K562 (cell line): Measurements from ENCODE around the gene SH3RF1.

Source experiments
- CTCF ChIP-seq, 3 experiments: IDR thresholded peaks in 2 of 3; conservative IDR thresholded peaks in 1 of 3; 2 replicates each; pipeline ENCODE4 v1.5.1; 2011 to 2012; ENCODE audit warnings: low read length in 3 of 3, mild to moderate bottlenecking in 3 of 3, control low read depth in 2 of 3, improper control_type of control experiment in 1 of 3, inconsistent platforms in 1 of 3, low read depth in 1 of 3, mixed read lengths in 1 of 3, moderate library complexity in 1 of 3; ENCODE audit not compliant: insufficient read depth in 2 of 3
- ZNF398 ChIP-seq: fragments of 250-450 bp; sonication (Bioruptor Pico); IDR thresholded peaks from 2 replicates; pipeline ENCODE4 v1.8.0; 2021; ENCODE audit warnings: moderate library complexity, mild to moderate bottlenecking, inconsistent platforms

- TF ChIP-seq CTCF (IDR thresholded peaks at IDR 0.05 in 2 of 3, conservative IDR thresholded peaks at IDR 0.05 in 1 of 3; ENCODE audit: insufficient read depth in 2 of 3, low read depth in 1 of 3, low read length in 3 of 3) (no peak), ZNF398 (CRISPR knock-in tag) (no peak)
Measured at GRCh38 chr4:169251291-169252235, 19.2 kb downstream of the SH3RF1 start.
